Vagina (tissue), 2 donors: ENCODE results near the gene RIPK1. TPM values are rescaled to one million over a fixed set of nuclear protein-coding genes. Genes with fewer than 3 reads are reported as not detected.

Experiments used
- DNase-seq, 2 donors: peaks; one replicate each; pipeline ENCODE4 v3.0.0-alpha.2; 2017; ENCODE audit errors: extremely low spot score in 2 of 2
- H3K27ac ChIP-seq: fragments of 200-600 bp; sonication (generic); one replicate; pipeline ENCODE4 v1.5.1; 2019
- H3K27me3 ChIP-seq: fragments of 200-600 bp; sonication (generic); one replicate; pipeline ENCODE4 v1.5.1; 2019
- H3K36me3 ChIP-seq, 2 donors: fragments of 200-600 bp; sonication (generic); one replicate each; pipeline ENCODE4 v1.5.1; 2017 to 2019
- H3K4me1 ChIP-seq: fragments of 200-600 bp; sonication (generic); one replicate; pipeline ENCODE4 v1.5.1; 2019
- H3K4me3 ChIP-seq, 2 donors: fragments of 200-600 bp; sonication (generic); 1 replicate in 1 of 2; 2 replicates in 1 of 2; pipeline ENCODE4 v1.5.1; 2016 to 2019
- H3K9me3 ChIP-seq: fragments of 200-600 bp; sonication (generic); one replicate; pipeline ENCODE4 v1.5.1; 2019
- POLR2A ChIP-seq, 2 donors: fragments of 450-650 bp; IDR thresholded peaks; one replicate each; pipeline ENCODE4 v1.6.1; 2017; ENCODE audit warnings: antibody characterized with exemption in 2 of 2, mild to moderate bottlenecking in 2 of 2, moderate library complexity in 2 of 2
- POLR2AphosphoS5 ChIP-seq, 2 donors: sonication (generic); formaldehyde crosslinking; IDR thresholded peaks; one replicate each; pipeline ENCODE4 v1.9.0; 2017; ENCODE audit warnings: antibody characterized with exemption in 2 of 2, mild to moderate bottlenecking in 2 of 2, low read depth in 1 of 2; ENCODE audit not compliant: insufficient read depth in 1 of 2
- intact Hi-C: fragments of 100-400 bp; cut with DNase I; formaldehyde crosslinking; loops from one replicate; pipeline ENCODE4 v1.15.1; 2023
- total RNA-seq: library from RNA; depleted of rRNA; stranded (reverse); fragments of >200 nt; gene quantifications from one replicate; pipeline ENCODE4 v1.2.3, GENCODE V29; 2016
- TF ChIP-seq, protein P1 (sequence below), 3 experiments: fragments of 450-650 bp in 2 of 3; fragments of 200-600 bp in 1 of 3; sonication (generic) in 1 of 3; IDR thresholded peaks; one replicate each; pipeline ENCODE4 v1.5.1; 2017 to 2019; ENCODE audit warnings: antibody characterized with exemption in 3 of 3, mild to moderate bottlenecking in 2 of 3, moderate library complexity in 2 of 3

RIPK1 gene
- total RNA-seq, 1 donor from 2014 or later = 27.0 TPM

DNA sequence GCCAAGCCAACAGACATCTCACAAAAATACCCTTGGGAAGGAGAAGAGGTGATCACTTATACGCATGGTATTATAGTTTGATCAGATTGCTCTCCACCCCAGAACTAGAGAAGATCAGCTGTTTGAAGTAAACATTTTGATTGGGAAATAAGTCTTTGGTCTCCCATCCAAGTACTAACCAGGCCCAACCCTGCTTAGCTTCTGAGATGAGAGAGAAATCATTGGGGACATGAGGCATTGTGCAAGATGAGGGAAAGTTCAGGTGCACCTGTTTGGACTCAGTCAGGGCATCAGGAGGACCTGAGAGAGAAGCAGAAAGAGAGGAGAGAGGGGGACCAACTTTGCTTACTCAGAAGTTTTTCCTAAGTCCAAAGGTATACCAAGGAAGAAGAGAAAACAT, 11.4 kb downstream of the RIPK1 start:
- intact Hi-C loops = no loop called here
- TF ChIP-seq POLR2A (IDR thresholded peaks at IDR 0.05) = no peak
- no peak for DNase-seq
- H3K36me3 ChIP-seq = peaks cover 3 to 66% of the 10 kb centered on the region in 2 donors
- H3K27me3 ChIP-seq = no peaks in the 10 kb centered on the region
- H3K4me1 ChIP-seq = peaks cover 17% of the 10 kb centered on the region
- H3K27ac ChIP-seq = no peak overlapping the region
- H3K9me3 ChIP-seq = no peaks in the 10 kb centered on the region
- H3K4me3 ChIP-seq = no peak overlapping the region

DNA sequence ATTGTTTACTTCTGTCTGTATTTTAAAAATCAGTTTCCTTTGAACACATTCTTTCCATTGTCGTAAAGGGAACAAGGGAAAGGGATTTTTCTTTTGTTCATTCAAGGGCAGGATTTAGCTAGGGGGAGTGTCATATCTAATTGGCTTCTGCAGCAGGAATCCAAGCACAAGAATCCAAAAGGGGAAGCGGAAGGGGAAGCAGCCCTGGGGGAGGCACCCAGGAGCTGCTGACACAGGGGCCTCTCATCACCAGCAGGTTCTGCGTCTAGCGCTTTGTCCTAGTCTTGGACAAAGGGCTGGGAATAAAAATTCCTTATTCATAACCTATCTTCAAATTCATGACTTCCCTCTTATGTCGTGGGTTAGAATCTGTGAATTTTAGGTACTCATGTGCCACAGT, 13.7 kb downstream of the RIPK1 start:
- no peak for TF ChIP-seq POLR2AphosphoS5 (IDR thresholded peaks at IDR 0.05; ENCODE audit: insufficient read depth in 1 of 2, low read depth in 1 of 2)
- TF ChIP-seq POLR2A (IDR thresholded peaks at IDR 0.05) = no peak
- TF ChIP-seq, protein P1, sequence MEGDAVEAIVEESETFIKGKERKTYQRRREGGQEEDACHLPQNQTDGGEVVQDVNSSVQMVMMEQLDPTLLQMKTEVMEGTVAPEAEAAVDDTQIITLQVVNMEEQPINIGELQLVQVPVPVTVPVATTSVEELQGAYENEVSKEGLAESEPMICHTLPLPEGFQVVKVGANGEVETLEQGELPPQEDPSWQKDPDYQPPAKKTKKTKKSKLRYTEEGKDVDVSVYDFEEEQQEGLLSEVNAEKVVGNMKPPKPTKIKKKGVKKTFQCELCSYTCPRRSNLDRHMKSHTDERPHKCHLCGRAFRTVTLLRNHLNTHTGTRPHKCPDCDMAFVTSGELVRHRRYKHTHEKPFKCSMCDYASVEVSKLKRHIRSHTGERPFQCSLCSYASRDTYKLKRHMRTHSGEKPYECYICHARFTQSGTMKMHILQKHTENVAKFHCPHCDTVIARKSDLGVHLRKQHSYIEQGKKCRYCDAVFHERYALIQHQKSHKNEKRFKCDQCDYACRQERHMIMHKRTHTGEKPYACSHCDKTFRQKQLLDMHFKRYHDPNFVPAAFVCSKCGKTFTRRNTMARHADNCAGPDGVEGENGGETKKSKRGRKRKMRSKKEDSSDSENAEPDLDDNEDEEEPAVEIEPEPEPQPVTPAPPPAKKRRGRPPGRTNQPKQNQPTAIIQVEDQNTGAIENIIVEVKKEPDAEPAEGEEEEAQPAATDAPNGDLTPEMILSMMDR (IDR thresholded peaks at IDR 0.05) = no peak
- peaks cover 3 to 83% of the 10 kb centered on the region in 2 donors for H3K36me3 ChIP-seq
- no peaks in the 10 kb centered on the region for H3K9me3 ChIP-seq
- H3K27me3 ChIP-seq = no peaks in the 10 kb centered on the region
- no peak overlapping the region for H3K27ac ChIP-seq
- DNase-seq = no peak
- H3K4me3 ChIP-seq = no peak overlapping the region
- H3K4me1 ChIP-seq = no peaks in the 10 kb centered on the region
- intact Hi-C loops = no loop called here

DNA sequence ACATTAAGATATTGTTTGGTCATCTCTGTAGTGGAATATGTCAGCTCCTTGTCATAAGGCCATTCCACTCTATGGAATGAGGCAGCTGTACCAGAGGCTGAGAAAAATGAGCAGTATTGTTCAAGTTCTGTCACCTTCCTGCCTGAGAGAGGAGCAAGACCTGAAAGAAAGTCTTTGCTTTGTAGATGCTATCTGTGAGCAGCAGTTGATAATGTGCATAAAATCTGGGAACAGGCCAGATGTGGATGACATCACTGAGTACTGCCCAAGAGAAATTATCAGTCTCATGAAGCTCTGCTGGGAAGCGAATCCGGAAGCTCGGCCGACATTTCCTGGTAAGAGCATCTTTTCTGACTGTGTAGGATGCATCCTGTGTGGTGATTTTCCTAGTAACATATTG, 16.8 kb downstream of the RIPK1 start:
- intact Hi-C loops = no loop called here
- no peaks in the 10 kb centered on the region for H3K9me3 ChIP-seq
- peaks cover 0 to 63% of the 10 kb centered on the region in 2 donors for H3K36me3 ChIP-seq
- H3K27me3 ChIP-seq = no peaks in the 10 kb centered on the region
- H3K4me1 ChIP-seq = peaks cover 12% of the 10 kb centered on the region
- TF ChIP-seq POLR2AphosphoS5 (IDR thresholded peaks at IDR 0.05; ENCODE audit: insufficient read depth in 1 of 2, low read depth in 1 of 2) (no peak), POLR2A (IDR thresholded peaks at IDR 0.05) (no peak)
- TF ChIP-seq, protein P1 (IDR thresholded peaks at IDR 0.05) = no peak
- DNase-seq = no peak
- no peak overlapping the region for H3K27ac ChIP-seq
- H3K4me3 ChIP-seq = no peak overlapping the region

DNA sequence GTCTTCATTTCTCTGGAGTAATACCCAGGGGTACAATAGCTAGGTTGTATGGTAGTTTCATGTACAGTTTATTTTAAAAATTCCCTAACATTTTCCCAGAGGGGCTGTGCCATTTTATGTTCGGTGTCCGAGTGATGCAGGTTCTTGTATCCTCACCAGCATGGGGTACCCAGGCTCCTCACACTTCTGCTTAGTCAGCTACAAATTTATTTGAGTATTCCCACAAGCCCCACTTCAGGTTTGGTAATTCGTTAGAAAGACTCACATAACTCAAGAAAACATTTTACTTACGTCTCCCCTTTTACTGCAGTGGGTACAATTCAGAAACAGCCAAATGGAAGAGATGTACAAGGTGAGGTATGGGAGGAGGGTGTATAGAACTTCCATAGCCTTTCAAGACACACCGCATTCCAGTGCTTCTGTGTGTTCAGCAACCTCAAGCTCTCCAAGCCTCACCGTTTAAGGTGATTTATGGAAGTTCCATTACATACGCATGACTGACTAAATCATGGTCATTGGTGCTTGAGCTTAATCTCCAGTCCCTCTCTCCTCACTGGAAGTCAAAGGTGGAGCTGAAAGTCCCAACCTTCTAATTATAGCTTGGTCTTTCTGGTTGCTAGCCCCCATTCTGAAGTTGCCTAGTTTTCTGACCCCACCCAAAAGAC, 18.1 kb downstream of the RIPK1 start:
- Histone ChIP-seq H3K4me3 (no peak overlapping the region), H3K9me3 (no peaks in the 10 kb centered on the region), H3K27ac (no peak overlapping the region), H3K4me1 (peaks cover 12% of the 10 kb centered on the region), H3K27me3 (no peaks in the 10 kb centered on the region), H3K36me3 (peaks cover 0 to 60% of the 10 kb centered on the region in 2 donors)
- DNase-seq = no peak
- TF ChIP-seq POLR2AphosphoS5 (IDR thresholded peaks at IDR 0.05; ENCODE audit: insufficient read depth in 1 of 2, low read depth in 1 of 2) (no peak), POLR2A (IDR thresholded peaks at IDR 0.05) (no peak)
- TF ChIP-seq, protein P1 (IDR thresholded peaks at IDR 0.05) = no peak
- intact Hi-C loops = no loop called here

DNA sequence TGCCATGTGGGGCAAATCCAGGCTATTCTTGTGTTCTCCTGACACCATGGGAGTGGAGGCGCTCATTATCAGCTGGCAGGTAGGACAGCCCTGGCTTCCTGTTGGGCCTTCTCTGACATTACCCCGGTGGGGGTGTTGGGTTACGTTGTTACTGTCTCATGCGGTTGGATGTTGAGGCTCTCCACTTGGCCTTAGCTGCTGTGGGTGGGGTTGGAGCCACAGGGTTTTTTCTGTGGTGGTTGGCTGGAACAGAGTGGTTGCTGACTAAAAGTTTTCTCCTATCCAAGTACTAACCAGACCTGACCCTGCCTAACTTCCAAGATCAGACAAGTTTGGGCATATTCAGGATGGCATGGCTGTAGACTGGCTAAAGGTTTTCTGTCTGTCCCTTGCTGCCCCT, 20.2 kb downstream of the RIPK1 start:
- DNase-seq = no peak
- Histone ChIP-seq H3K36me3 (peaks cover 0 to 43% of the 10 kb centered on the region in 2 donors), H3K27ac (peak overlapping the region; percentile 69), H3K4me1 (peaks cover 12% of the 10 kb centered on the region), H3K27me3 (no peaks in the 10 kb centered on the region), H3K9me3 (no peaks in the 10 kb centered on the region), H3K4me3 (no peak overlapping the region)
- TF ChIP-seq POLR2AphosphoS5 (IDR thresholded peaks at IDR 0.05; ENCODE audit: insufficient read depth in 1 of 2, low read depth in 1 of 2) = no peak
- TF ChIP-seq POLR2A (IDR thresholded peaks at IDR 0.05) = no peak
- TF ChIP-seq, protein P1 (IDR thresholded peaks at IDR 0.05) = no peak
- intact Hi-C loops = no loop called here
